Measurements from ENCODE around the gene SLC2A11. TPM values are rescaled to one million over a fixed set of nuclear protein-coding genes. Genes with fewer than 3 reads are reported as not detected.
"Not testable (repeated sequence)": the region's sequence is repeated elsewhere in the genome, so short reads cannot be mapped to it uniquely, and the experiment has no call there.

SLC2A11 gene
- total RNA-seq, 6 experiments from 2014 or later = 8.9 to 13.2 (median 10.5) TPM

GRCh38 chr22:23856721-23857605 lies 712 bp upstream of the SLC2A11 start:
- peak overlapping the region; percentile 82 for H3K27ac Mint-ChIP-seq

DNA sequence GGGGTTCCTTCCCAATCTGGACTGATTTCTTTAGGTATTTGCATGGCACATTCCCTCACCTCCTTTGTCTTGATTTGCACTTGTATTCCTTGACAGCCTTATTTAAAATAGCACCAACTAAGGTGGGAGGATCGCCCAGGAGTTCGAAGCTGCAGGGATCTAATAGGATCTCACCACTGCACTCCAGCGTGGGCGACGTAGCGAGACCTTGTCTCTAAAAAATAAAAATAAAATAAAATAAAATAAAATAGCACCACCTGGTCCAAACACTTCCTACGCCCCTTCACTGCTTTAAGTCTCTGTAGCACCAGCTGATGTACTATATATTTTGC lies 775 bp downstream of the SLC2A11 start:
- peak overlapping the region; percentile 82; the same call in 1 of the 2 replicates for H3K27ac Mint-ChIP-seq
- H3K36me3 Mint-ChIP-seq (ENCODE audit: low read depth) = no peaks in the 10 kb centered on the region
- no peak for DNase-seq
- H3K4me3 Mint-ChIP-seq = peak overlapping the region; percentile 84
- H3K9me3 Mint-ChIP-seq = no peaks in the 10 kb centered on the region
- H3K4me1 Mint-ChIP-seq (ENCODE audit: low read depth) = peaks cover 24% of the 10 kb centered on the region
- peaks cover under 1% of the 10 kb centered on the region; the same call in 1 of the 2 replicates for H3K27me3 Mint-ChIP-seq (ENCODE audit: insufficient read depth)
- no peak for TF ChIP-seq CTCF (IDR thresholded peaks at IDR 0.05)

More at GRCh38 chr22:23856721-23857605, 712 bp upstream of the SLC2A11 start:
- no peak for TF ChIP-seq CTCF (IDR thresholded peaks at IDR 0.05)
- Mint-ChIP-seq H3K4me1 (ENCODE audit: low read depth) (peaks cover 24% of the 10 kb centered on the region), H3K27me3 (ENCODE audit: insufficient read depth) (peaks cover 2% of the 10 kb centered on the region; the same call in 1 of the 2 replicates), H3K4me3 (peak overlapping the region; percentile 84), H3K9me3 (no peaks in the 10 kb centered on the region), H3K36me3 (ENCODE audit: low read depth) (no peaks in the 10 kb centered on the region)
- peak; percentile 68 for DNase-seq

- peak overlapping the region; percentile 84; the same call in 1 of the 2 replicates for H3K4me3 Mint-ChIP-seq
- no peaks in the 10 kb centered on the region for H3K27me3 Mint-ChIP-seq (ENCODE audit: insufficient read depth)
- TF ChIP-seq CTCF (IDR thresholded peaks at IDR 0.05) = no peak
- peaks cover 24% of the 10 kb centered on the region for H3K4me1 Mint-ChIP-seq (ENCODE audit: low read depth)
- no peak for DNase-seq
- H3K36me3 Mint-ChIP-seq (ENCODE audit: low read depth) = 0 out of 2 replicates have a peak, but pooled peaks cover 4% of the 10 kb centered on the region
- no peak overlapping the region for H3K27ac Mint-ChIP-seq
- no peaks in the 10 kb centered on the region for H3K9me3 Mint-ChIP-seq
Observed at GRCh38 chr22:23859201-23859600, 1.5 kb downstream of the SLC2A11 start.

- not testable (repeated sequence) for DNase-seq; H3K27me3 Mint-ChIP-seq (ENCODE audit: insufficient read depth); H3K27ac Mint-ChIP-seq; H3K36me3 Mint-ChIP-seq (ENCODE audit: low read depth); H3K4me3 Mint-ChIP-seq; H3K9me3 Mint-ChIP-seq
- H3K4me1 Mint-ChIP-seq (ENCODE audit: low read depth) = peaks cover 24% of the 10 kb centered on the region
Observed at GRCh38 chr22:23860187-23860586, 2.5 kb downstream of the SLC2A11 start.

DNA sequence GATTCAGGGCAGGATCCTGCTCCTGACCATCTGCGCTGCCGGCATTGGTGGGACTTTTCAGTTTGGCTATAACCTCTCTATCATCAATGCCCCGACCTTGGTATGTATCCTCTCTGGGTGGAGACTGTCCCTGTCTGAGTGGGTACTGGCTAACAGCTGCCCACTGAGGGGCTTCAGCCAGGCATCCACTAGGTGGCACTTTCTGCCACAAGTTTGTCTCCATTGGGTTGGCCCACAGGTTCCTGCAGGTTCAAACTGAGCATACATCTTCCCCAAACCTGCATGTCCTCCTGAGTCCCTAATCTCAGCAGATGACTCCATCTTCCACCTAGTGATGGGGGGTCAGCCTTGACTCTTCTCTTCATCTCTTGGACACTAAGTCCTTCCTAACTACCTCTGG lies 4.4 kb downstream of the SLC2A11 start:
- peak; percentile 36 for DNase-seq
- Mint-ChIP-seq H3K27ac (no peak overlapping the region), H3K4me1 (ENCODE audit: low read depth) (peaks cover 13% of the 10 kb centered on the region), H3K36me3 (ENCODE audit: low read depth) (0 out of 2 replicates have a peak, but pooled peaks cover 4% of the 10 kb centered on the region), H3K9me3 (no peaks in the 10 kb centered on the region), H3K4me3 (no peak overlapping the region), H3K27me3 (ENCODE audit: insufficient read depth) (no peaks in the 10 kb centered on the region)
- TF ChIP-seq CTCF (IDR thresholded peaks at IDR 0.05) = peak; percentile 79

- not testable (repeated sequence) for H3K4me1 Mint-ChIP-seq (ENCODE audit: low read depth); H3K9me3 Mint-ChIP-seq; DNase-seq; H3K4me3 Mint-ChIP-seq; H3K27me3 Mint-ChIP-seq (ENCODE audit: insufficient read depth); H3K27ac Mint-ChIP-seq; H3K36me3 Mint-ChIP-seq (ENCODE audit: low read depth)
Observed at GRCh38 chr22:23864499-23865154, 7.0 kb downstream of the SLC2A11 start.
